Lower leg skin (tissue), 3 donors: ENCODE measurements around the gene PMS1.

ENCODE experiments used
- CTCF ChIP-seq, 3 donors: fragments of 450-650 bp; IDR thresholded peaks; one replicate each; pipeline ENCODE4 v1.5.1; 2016; ENCODE audit warnings: antibody characterized with exemption in 3 of 3, mild to moderate bottlenecking in 3 of 3, moderate library complexity in 2 of 3
- POLR2A ChIP-seq, 2 donors: fragments of 450-650 bp; IDR thresholded peaks; one replicate each; pipeline ENCODE4 v1.6.1; 2016 to 2017; ENCODE audit warnings: antibody characterized with exemption in 2 of 2, mild to moderate bottlenecking in 1 of 2, moderate library complexity in 1 of 2

- TF ChIP-seq CTCF (IDR thresholded peaks at IDR 0.05) (no peak), POLR2A (IDR thresholded peaks at IDR 0.05) (no peak)
These were observed 84.6 kb downstream of the PMS1 start for GRCh38 chr2:189868896-189869295.
